ENCODE measurements around the gene F2. TPM values are rescaled to one million over a fixed set of nuclear protein-coding genes. Genes with fewer than 3 reads are reported as not detected.

The F2 gene
- total and polyA plus RNA-seq, 2 of the 13 experiments (the other 11 are each of a cell fraction or from before 2014, with no cell fraction given) = 330 to 801 TPM

GRCh38 chr11:46718155-46719019 is 626 bp upstream of the F2 start (continued):
- TF ChIP-seq HDAC2 (CRISPR knock-in tag; IDR thresholded peaks at IDR 0.05) = peak; percentile 89
- TF ChIP-seq THRA (CRISPR knock-in tag; IDR thresholded peaks at IDR 0.05; ENCODE audit: borderline replicate concordance) = peak; percentile 98
- TF ChIP-seq ATF1 (CRISPR knock-in tag; IDR thresholded peaks at IDR 0.05) = no peak
- TF ChIP-seq ELF4 (CRISPR knock-in tag; IDR thresholded peaks at IDR 0.05; ENCODE audit: borderline replicate concordance) = peak; percentile 50; the same call in 1 of the 2 replicates
- TF ChIP-seq, protein P1, sequence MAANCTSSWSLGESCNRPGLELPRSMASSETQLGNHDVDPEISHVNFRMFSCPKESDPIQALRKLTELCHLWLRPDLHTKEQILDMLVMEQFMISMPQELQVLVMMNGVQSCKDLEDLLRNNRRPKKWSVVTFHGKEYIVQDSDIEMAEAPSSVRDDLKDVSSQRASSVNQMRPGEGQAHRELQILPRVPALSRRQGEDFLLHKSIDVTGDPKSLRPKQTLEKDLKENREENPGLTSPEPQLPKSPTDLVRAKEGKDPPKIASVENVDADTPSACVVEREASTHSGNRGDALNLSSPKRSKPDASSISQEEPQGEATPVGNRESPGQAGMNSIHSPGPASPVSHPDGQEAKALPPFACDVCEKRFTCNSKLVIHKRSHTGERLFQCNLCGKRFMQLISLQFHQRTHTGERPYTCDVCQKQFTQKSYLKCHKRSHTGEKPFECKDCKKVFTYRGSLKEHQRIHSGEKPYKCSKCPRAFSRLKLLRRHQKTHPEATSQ (CRISPR knock-in tag; IDR thresholded peaks at IDR 0.05; ENCODE audit: borderline replicate concordance) = no peak
- TF ChIP-seq MLLT10 (CRISPR knock-in tag; IDR thresholded peaks at IDR 0.05) = no peak
- peak; percentile 30; the same call in 1 of the 2 replicates for TF ChIP-seq JUND (CRISPR knock-in tag; IDR thresholded peaks at IDR 0.05)
- TF ChIP-seq, protein P2, sequence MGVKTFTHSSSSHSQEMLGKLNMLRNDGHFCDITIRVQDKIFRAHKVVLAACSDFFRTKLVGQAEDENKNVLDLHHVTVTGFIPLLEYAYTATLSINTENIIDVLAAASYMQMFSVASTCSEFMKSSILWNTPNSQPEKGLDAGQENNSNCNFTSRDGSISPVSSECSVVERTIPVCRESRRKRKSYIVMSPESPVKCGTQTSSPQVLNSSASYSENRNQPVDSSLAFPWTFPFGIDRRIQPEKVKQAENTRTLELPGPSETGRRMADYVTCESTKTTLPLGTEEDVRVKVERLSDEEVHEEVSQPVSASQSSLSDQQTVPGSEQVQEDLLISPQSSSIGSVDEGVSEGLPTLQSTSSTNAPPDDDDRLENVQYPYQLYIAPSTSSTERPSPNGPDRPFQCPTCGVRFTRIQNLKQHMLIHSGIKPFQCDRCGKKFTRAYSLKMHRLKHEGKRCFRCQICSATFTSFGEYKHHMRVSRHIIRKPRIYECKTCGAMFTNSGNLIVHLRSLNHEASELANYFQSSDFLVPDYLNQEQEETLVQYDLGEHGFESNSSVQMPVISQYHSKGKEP (CRISPR knock-in tag; IDR thresholded peaks at IDR 0.05) = 0 out of 2 replicates have a peak, but pooled peaks have one; percentile 76
- 0 out of 2 replicates have a peak, but pooled peaks have one; percentile 37 for TF ChIP-seq HOMEZ (CRISPR knock-in tag; IDR thresholded peaks at IDR 0.05; ENCODE audit: low read depth)
- 0 out of 2 replicates have a peak, but pooled peaks have one; percentile 70 for TF ChIP-seq ZNF713 (CRISPR knock-in tag; IDR thresholded peaks at IDR 0.05)
- TF ChIP-seq SALL2 (CRISPR knock-in tag; IDR thresholded peaks at IDR 0.05) = peak; percentile 36; the same call in 1 of the 2 replicates
- TF ChIP-seq POLR2G (IDR thresholded peaks at IDR 0.05; ENCODE audit: low read depth, low read length) = 0 out of 2 replicates have a peak, but pooled peaks have one; percentile 49
- TF ChIP-seq PTBP1 (IDR thresholded peaks at IDR 0.05; ENCODE audit: low read depth, low read length, poor library complexity, severe bottlenecking) = no peak
- TF ChIP-seq CBX2 (IDR thresholded peaks at IDR 0.05; ENCODE audit: low read depth, low read length) = no peak
- no peak for TF ChIP-seq CBX2 (CRISPR knock-in tag; IDR thresholded peaks at IDR 0.05; ENCODE audit: low read depth)
- TF ChIP-seq ZBTB38 (CRISPR knock-in tag; IDR thresholded peaks at IDR 0.05) = peak; percentile 76; the same call in 1 of the 2 replicates
- TF ChIP-seq ZNF256 (CRISPR knock-in tag; conservative IDR thresholded peaks at IDR 0.05) = 0 out of 2 replicates have a peak, but pooled peaks have one; percentile 23
- no peak for TF ChIP-seq ZNF12 (CRISPR knock-in tag; IDR thresholded peaks at IDR 0.05)
- peak; percentile 77 for TF ChIP-seq SOX13 (IDR thresholded peaks at IDR 0.05)
- TF ChIP-seq SOX13 (CRISPR knock-in tag; conservative IDR thresholded peaks at IDR 0.05 in 1 of 2, IDR thresholded peaks at IDR 0.05 in 1 of 2) = peak in 1 of 2 experiments; percentile 96; a peak in 2 of 4 replicates
- TF ChIP-seq ZNF572 (CRISPR knock-in tag; IDR thresholded peaks at IDR 0.05) = peak; percentile 24; the same call in 1 of the 2 replicates
- peak; percentile 50; the same call in 1 of the 2 replicates for TF ChIP-seq CHD2 (IDR thresholded peaks at IDR 0.05; ENCODE audit: low read depth, low read length)
- TF ChIP-seq, protein P3, sequence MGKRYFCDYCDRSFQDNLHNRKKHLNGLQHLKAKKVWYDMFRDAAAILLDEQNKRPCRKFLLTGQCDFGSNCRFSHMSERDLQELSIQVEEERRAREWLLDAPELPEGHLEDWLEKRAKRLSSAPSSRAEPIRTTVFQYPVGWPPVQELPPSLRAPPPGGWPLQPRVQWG (CRISPR knock-in tag; IDR thresholded peaks at IDR 0.05; ENCODE audit: borderline replicate concordance, low read depth) = no peak
